ENCODE results near the gene TOM1L2.

- TF ChIP-seq CTCF (IDR thresholded peaks at IDR 0.05) (no peak), POLR2A (IDR thresholded peaks at IDR 0.05) (no peak)
Measured at GRCh38 chr17:17960500-17961030, 11.6 kb downstream of the TOM1L2 start.

Measured in heart left ventricle (tissue), 13 donors.